ENCODE data around the gene DUSP3.

DUSP3 gene

GRCh38 chr17:43825567-43825966, 46.8 kb upstream of the DUSP3 start:
- H3K4me2 ChIP-seq (ENCODE audit: insufficient read depth, low read length), result no peak overlapping the region
- H3K27me3 ChIP-seq (ENCODE audit: insufficient read depth, low read length, poor library complexity), result peaks cover 9% of the 10 kb centered on the region
- no peaks in the 10 kb centered on the region for H3K9me3 ChIP-seq (ENCODE audit: insufficient read depth, low read length, severe bottlenecking)
- H3K4me1 ChIP-seq (ENCODE audit: insufficient read depth, low read length), result no peaks in the 10 kb centered on the region
- no peak for DNase-seq
- no peaks in the 10 kb centered on the region for H3K79me2 ChIP-seq (ENCODE audit: insufficient read depth, low read length)
- TF ChIP-seq CTCF (IDR thresholded peaks at IDR 0.05; ENCODE audit: borderline replicate concordance, extremely low read depth, low read length, poor library complexity, severe bottlenecking), result no peak
- no peak for TF ChIP-seq EZH2 (IDR thresholded peaks at IDR 0.05; ENCODE audit: borderline replicate concordance, low read depth, low read length, severe bottlenecking)
- H3K36me3 ChIP-seq (ENCODE audit: insufficient read depth, low read length), result no peaks in the 10 kb centered on the region
- no peak for ATAC-seq (ENCODE audit: insufficient read depth, low read depth)
- H3K27ac ChIP-seq (ENCODE audit: low read length), result no peak overlapping the region
- no peak overlapping the region for H3K4me3 ChIP-seq (ENCODE audit: low read depth in 1 of 2, low read length in 2 of 2)
- no peak overlapping the region for H2AFZ ChIP-seq (ENCODE audit: low read depth, low read length)
- H4K20me1 ChIP-seq (ENCODE audit: insufficient read depth, low read length), result no peaks in the 10 kb centered on the region
- no peak overlapping the region for H3K9ac ChIP-seq (ENCODE audit: low read depth, low read length)

GRCh38 chr17:43823350-43824084, 44.7 kb upstream of the DUSP3 start:
- Histone ChIP-seq H3K4me1 (ENCODE audit: insufficient read depth, low read length) (no peaks in the 10 kb centered on the region), H3K27ac (ENCODE audit: low read length) (no peak overlapping the region), H3K9me3 (ENCODE audit: insufficient read depth, low read length, severe bottlenecking) (no peaks in the 10 kb centered on the region), H3K79me2 (ENCODE audit: insufficient read depth, low read length) (no peaks in the 10 kb centered on the region), H3K36me3 (ENCODE audit: insufficient read depth, low read length) (no peaks in the 10 kb centered on the region), H3K4me3 (ENCODE audit: low read depth in 1 of 2, low read length in 2 of 2) (no peak overlapping the region), H3K9ac (ENCODE audit: low read depth, low read length) (no peak overlapping the region), H3K4me2 (ENCODE audit: insufficient read depth, low read length) (no peak overlapping the region), H3K27me3 (ENCODE audit: insufficient read depth, low read length, poor library complexity) (peaks cover 5% of the 10 kb centered on the region), H2AFZ (ENCODE audit: low read depth, low read length) (no peak overlapping the region), H4K20me1 (ENCODE audit: insufficient read depth, low read length) (no peaks in the 10 kb centered on the region)
- TF ChIP-seq EZH2 (IDR thresholded peaks at IDR 0.05; ENCODE audit: borderline replicate concordance, low read depth, low read length, severe bottlenecking), result no peak
- TF ChIP-seq CTCF (IDR thresholded peaks at IDR 0.05; ENCODE audit: borderline replicate concordance, extremely low read depth, low read length, poor library complexity, severe bottlenecking), result no peak
- no peak for ATAC-seq (ENCODE audit: insufficient read depth, low read depth)
- DNase-seq, result no peak

GRCh38 chr17:43822570-43823190, 43.9 kb upstream of the DUSP3 start:
- H4K20me1 ChIP-seq (ENCODE audit: insufficient read depth, low read length), result no peaks in the 10 kb centered on the region
- DNase-seq (no peak), ATAC-seq (ENCODE audit: insufficient read depth, low read depth) (no peak)
- no peaks in the 10 kb centered on the region for H3K36me3 ChIP-seq (ENCODE audit: insufficient read depth, low read length)
- H3K79me2 ChIP-seq (ENCODE audit: insufficient read depth, low read length), result no peaks in the 10 kb centered on the region
- H3K27me3 ChIP-seq (ENCODE audit: insufficient read depth, low read length, poor library complexity), result peaks cover 5% of the 10 kb centered on the region
- no peak overlapping the region for H3K27ac ChIP-seq (ENCODE audit: low read length)
- no peak overlapping the region for H3K9ac ChIP-seq (ENCODE audit: low read depth, low read length)
- no peaks in the 10 kb centered on the region for H3K4me1 ChIP-seq (ENCODE audit: insufficient read depth, low read length)
- TF ChIP-seq EZH2 (IDR thresholded peaks at IDR 0.05; ENCODE audit: borderline replicate concordance, low read depth, low read length, severe bottlenecking), result no peak
- no peak for TF ChIP-seq CTCF (IDR thresholded peaks at IDR 0.05; ENCODE audit: borderline replicate concordance, extremely low read depth, low read length, poor library complexity, severe bottlenecking)
- H3K4me3 ChIP-seq (ENCODE audit: low read depth in 1 of 2, low read length in 2 of 2), result no peak overlapping the region
- H3K9me3 ChIP-seq (ENCODE audit: insufficient read depth, low read length, severe bottlenecking), result no peaks in the 10 kb centered on the region
- H3K4me2 ChIP-seq (ENCODE audit: insufficient read depth, low read length), result no peak overlapping the region
- H2AFZ ChIP-seq (ENCODE audit: low read depth, low read length), result no peak overlapping the region

Data from DND-41 (cell line).